Measurements from ENCODE around the gene CARD16.

The CARD16 gene

DNA sequence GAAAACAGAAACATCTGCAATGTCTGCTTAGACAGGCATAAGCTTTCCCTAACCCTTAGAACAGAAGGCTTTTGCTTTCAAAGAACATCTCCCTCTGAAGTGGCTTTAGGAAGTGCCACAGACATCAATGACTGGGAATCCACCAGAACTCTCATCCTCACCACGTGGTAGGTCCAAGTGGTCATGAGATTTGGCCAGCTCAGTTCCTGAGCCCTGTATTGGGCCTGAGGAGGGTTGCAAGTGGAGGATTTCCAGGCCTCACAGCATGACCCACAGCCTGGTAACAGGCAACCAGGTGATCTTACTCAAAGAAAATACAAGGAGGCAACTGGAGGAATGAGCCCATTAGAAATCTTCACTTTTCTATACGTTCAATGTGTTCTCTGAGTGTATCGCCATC, 11.8 kb downstream of the CARD16 start:
- Mint-ChIP-seq H3K4me1 (peaks cover 45% of the 10 kb centered on the region), H3K36me3 (ENCODE audit: low read depth) (peaks cover 34% of the 10 kb centered on the region), H3K27ac (peak overlapping the region; percentile 94), H3K27me3 (no peaks in the 10 kb centered on the region), H3K9me3 (peaks cover 4% of the 10 kb centered on the region), H3K4me3 (peak overlapping the region; percentile 87)
- DNase-seq, result no peak
- ATAC-seq, result peak; percentile 34

DNA sequence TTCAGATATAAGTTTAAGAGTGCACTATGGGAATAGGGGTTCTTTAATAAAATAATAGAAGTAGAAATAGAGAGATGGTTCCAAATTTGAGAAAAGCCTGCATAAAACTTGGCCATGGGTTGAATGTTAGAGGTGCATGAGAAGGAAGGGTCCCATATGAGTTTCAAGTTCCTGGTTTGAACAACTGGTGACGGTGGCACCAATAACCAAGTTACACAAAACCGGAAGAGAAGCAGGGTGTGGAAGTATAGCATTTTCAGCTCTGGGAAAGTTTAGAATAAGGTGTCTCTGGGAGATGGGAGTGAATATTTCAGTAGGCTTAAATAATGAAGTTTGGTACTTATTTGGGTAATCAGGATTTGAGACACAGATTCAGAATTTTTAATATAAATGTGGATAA, 12.6 kb downstream of the CARD16 start:
- DNase-seq (no peak), ATAC-seq (no peak)
- H3K4me1 Mint-ChIP-seq, result peaks cover 46% of the 10 kb centered on the region
- peak overlapping the region; percentile 37 for H3K27ac Mint-ChIP-seq
- no peaks in the 10 kb centered on the region for H3K27me3 Mint-ChIP-seq
- H3K9me3 Mint-ChIP-seq, result no peaks in the 10 kb centered on the region
- H3K36me3 Mint-ChIP-seq (ENCODE audit: low read depth), result peaks cover 35% of the 10 kb centered on the region
- peak overlapping the region; percentile 87 for H3K4me3 Mint-ChIP-seq

DNA sequence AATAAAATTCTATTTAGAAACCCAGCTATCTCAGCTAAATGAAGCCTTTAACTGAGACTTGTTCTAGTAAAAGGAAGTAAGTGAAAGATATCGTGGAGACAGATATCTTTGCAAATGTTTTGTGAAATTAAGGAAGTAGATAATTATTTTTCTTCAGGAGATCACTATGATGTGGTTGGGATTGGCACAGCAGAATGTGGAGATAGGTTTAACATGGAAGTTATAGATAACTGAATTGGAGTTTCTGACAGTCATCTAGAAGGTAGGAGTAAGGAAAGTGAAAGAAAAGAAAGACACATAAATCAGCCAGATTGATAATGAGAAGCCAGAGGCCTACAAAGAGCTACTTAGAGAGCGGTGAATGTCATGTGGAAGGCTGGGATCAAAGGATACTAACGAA, 17.5 kb downstream of the CARD16 start:
- DNase-seq (no peak), ATAC-seq (no peak)
- no peaks in the 10 kb centered on the region for H3K27me3 Mint-ChIP-seq
- H3K27ac Mint-ChIP-seq, result peak overlapping the region; percentile 70
- H3K4me1 Mint-ChIP-seq, result peaks cover 22% of the 10 kb centered on the region
- H3K9me3 Mint-ChIP-seq, result no peaks in the 10 kb centered on the region
- H3K36me3 Mint-ChIP-seq (ENCODE audit: low read depth), result peaks cover 43% of the 10 kb centered on the region
- peak overlapping the region; percentile 30 for H3K4me3 Mint-ChIP-seq

DNA sequence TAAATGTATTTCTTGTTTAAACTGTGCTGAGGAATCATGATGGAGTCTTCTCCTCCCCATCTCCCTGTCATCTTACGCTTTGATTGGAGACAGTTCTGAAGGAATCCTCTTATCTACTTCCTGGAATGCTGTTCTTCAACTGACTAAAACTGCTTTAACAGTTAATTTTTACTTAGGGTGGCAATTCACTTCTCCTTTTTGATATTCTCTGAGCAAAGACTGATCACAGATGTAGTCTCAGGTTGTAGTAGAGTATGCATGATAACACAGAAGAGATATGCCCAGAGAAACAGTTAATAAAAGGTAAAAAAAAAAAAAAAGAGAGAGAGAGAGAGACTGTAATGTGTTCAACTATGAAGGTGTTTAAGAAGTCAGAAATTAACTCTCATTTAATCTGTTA, 20.7 kb downstream of the CARD16 start:
- Mint-ChIP-seq H3K9me3 (no peaks in the 10 kb centered on the region), H3K4me1 (peaks cover 17% of the 10 kb centered on the region), H3K27me3 (no peaks in the 10 kb centered on the region), H3K27ac (no peak overlapping the region), H3K4me3 (no peak overlapping the region), H3K36me3 (ENCODE audit: low read depth) (peaks cover 25% of the 10 kb centered on the region)
- ATAC-seq (no peak), DNase-seq (no peak)

DNA sequence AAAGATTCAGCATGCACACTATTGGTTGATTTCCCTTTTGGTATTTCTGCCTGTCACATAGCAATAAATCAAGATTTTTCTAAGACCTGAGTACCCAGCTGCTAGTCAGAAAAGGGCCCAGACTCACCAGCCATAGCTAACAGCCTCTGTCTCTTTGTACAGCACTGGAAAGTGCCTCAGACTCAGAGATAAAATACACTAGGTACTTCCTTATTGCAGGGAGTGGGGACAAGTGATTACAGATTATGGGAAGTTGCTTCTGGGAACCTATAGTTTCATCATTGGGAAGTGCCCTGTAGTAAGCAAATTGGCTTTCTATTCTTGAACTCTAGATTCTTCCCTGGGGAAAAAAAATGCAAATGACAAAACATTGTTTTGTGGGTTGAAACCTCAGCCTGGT, 22.1 kb downstream of the CARD16 start, which contains the start of gene CASP5:
TSS of gene CASP5 (minus strand) at position 166 of the 400 bp plus-strand sequence. CDS start at position 134, 32 bp downstream.
- ATAC-seq, result no peak
- H3K4me1 Mint-ChIP-seq, result peaks cover 16% of the 10 kb centered on the region
- DNase-seq, result no peak
- H3K27ac Mint-ChIP-seq, result no peak within 1 kb of the TSS
- no peaks in the 10 kb centered on the region for H3K9me3 Mint-ChIP-seq
- H3K36me3 Mint-ChIP-seq (ENCODE audit: low read depth), result peaks cover 14% of the 10 kb centered on the region
- H3K27me3 Mint-ChIP-seq, result no peaks in the 10 kb centered on the region
- H3K4me3 Mint-ChIP-seq, result no peak within 1 kb of the TSS

DNA sequence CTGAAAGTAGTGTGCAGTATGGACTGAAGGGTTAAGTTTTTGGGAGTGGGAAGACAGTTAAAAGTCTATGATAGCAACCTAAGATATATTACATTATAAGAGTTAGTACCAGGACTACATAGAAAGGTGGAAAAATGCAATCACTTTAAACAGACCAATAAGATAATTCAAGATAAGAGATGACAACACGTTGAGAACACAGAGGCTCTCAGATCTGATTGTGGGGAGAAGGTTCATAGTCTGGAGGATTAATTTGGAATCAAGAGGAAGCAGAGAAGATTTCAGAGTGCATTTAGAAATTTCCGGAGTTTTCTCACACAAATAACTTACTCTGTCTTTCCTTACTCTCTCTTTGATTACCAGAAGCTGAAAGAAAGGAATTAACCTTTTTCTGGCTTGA, 22.6 kb downstream of the CARD16 start:
- ATAC-seq (no peak), DNase-seq (no peak)
- H3K27ac Mint-ChIP-seq, result no peak overlapping the region
- H3K4me3 Mint-ChIP-seq, result no peak overlapping the region
- H3K27me3 Mint-ChIP-seq, result no peaks in the 10 kb centered on the region
- H3K4me1 Mint-ChIP-seq, result peaks cover 12% of the 10 kb centered on the region
- H3K9me3 Mint-ChIP-seq, result no peaks in the 10 kb centered on the region
- H3K36me3 Mint-ChIP-seq (ENCODE audit: low read depth), result peaks cover 10% of the 10 kb centered on the region

DNA sequence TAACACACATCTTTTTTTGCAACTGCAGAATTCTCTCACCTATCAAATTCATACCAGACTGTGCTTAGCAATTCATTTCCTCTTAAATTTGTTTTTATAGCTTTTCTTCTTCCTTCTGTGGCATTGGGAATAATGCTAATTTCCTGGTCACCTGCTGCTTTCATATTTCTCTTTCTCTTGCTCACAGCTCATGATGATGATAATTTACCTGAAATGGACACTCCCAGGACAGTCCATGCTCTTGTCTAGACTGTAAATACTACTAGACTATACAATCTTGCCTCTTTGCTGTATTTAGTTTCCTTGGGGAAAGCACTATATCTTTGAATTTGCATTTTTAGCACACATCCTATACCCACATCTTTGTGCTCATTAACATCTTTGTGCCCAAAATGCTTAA, 37.7 kb downstream of the CARD16 start:
- H3K36me3 Mint-ChIP-seq (ENCODE audit: low read depth), result no peaks in the 10 kb centered on the region
- no peaks in the 10 kb centered on the region for H3K9me3 Mint-ChIP-seq
- no peaks in the 10 kb centered on the region for H3K27me3 Mint-ChIP-seq
- H3K27ac Mint-ChIP-seq, result no peak overlapping the region
- H3K4me1 Mint-ChIP-seq, result no peaks in the 10 kb centered on the region
- no peak for ATAC-seq
- no peak for DNase-seq
- H3K4me3 Mint-ChIP-seq, result no peak overlapping the region

DNA sequence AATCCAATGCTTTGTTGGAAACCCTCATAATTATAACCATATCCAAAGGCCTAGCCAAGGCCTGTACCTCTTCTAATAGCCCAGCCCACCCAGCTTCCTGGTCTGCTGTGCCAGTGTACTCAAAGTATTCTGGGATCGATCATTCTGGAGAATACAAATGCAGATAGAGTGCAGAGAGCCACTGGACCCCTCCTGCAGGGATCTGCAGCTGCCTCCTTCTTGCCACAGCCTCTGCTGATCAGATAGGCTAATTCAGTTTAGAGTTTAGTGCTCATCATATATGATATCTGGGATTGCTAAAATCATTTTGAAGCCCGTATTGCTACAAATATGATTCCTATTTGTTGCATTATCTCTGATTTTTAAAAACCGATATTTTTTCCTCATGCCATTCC, 39.7 kb downstream of the CARD16 start:
- Mint-ChIP-seq H3K4me1 (peaks cover 6% of the 10 kb centered on the region), H3K9me3 (no peaks in the 10 kb centered on the region), H3K27me3 (no peaks in the 10 kb centered on the region), H3K27ac (no peak overlapping the region), H3K4me3 (no peak overlapping the region), H3K36me3 (ENCODE audit: low read depth) (no peaks in the 10 kb centered on the region)
- no peak for DNase-seq
- no peak for ATAC-seq

DNA sequence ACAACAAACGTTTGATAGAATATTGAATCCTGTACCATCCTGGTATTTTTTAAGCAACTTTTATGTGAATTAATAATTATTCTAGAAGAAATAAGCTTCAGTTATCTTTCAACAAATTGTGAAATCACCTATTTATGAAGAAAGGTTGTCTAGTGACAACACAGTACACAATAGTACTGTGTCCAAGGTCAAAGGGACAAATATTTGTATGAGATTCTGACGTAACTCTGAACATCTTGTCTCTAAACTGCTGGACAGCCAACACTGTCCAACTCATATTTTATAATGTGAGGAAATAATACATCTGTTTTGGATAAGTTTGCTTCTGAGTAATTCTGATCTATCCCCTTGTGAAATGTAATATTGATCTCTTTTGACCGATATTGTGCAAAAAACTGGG, 41.1 kb downstream of the CARD16 start:
- Mint-ChIP-seq H3K27ac (no peak overlapping the region), H3K36me3 (ENCODE audit: low read depth) (no peaks in the 10 kb centered on the region), H3K4me3 (no peak overlapping the region), H3K4me1 (peaks cover 8% of the 10 kb centered on the region), H3K9me3 (no peaks in the 10 kb centered on the region), H3K27me3 (no peaks in the 10 kb centered on the region)
- ATAC-seq (no peak), DNase-seq (no peak)

DNA sequence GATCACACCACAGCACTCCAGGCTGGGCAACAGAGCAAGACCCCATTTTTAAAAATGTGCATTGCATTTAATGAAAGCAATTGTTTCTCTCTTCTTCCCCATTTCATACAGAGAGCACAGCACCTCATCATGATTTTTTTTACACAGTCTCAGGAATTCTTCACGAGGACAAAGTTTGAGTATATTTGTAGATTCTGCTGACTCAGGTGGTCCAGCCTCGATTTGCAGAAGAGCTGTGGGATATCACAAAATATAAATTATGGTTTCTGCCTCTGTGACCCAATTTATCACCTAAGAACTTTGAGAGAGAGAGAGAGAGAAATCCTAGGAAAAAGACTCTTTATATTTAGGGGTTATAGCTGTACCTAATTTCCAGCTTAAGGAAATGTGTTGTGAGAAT, 42.0 kb downstream of the CARD16 start:
- DNase-seq, result no peak
- Mint-ChIP-seq H3K27ac (no peak overlapping the region), H3K9me3 (no peaks in the 10 kb centered on the region), H3K4me1 (peaks cover 8% of the 10 kb centered on the region), H3K27me3 (no peaks in the 10 kb centered on the region), H3K36me3 (ENCODE audit: low read depth) (no peaks in the 10 kb centered on the region), H3K4me3 (no peak overlapping the region)
- no peak for ATAC-seq

DNA sequence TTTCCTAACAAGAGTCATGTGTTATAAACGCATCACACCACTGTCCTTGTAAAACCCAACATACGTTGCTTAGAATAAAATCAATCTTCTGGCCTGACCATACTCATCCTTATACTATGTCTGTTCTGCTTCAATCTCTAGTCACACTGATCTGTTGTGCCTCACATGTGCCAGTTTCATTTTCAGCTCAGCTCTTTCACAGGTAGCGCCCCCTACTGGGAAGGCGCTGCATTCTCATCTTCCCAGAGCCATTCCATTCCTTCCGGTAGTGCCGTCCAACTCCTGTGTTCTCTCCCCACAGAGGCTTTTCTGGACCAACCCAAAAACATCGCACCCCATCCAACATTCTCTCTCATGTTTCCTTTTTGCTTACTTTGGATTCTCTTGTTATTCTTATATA, 44.3 kb downstream of the CARD16 start:
- Mint-ChIP-seq H3K27me3 (no peaks in the 10 kb centered on the region), H3K36me3 (ENCODE audit: low read depth) (no peaks in the 10 kb centered on the region), H3K4me3 (no peak overlapping the region), H3K27ac (no peak overlapping the region), H3K9me3 (no peaks in the 10 kb centered on the region), H3K4me1 (peaks cover 8% of the 10 kb centered on the region)
- ATAC-seq (peak; percentile 52), DNase-seq (peak; percentile 59)

DNA sequence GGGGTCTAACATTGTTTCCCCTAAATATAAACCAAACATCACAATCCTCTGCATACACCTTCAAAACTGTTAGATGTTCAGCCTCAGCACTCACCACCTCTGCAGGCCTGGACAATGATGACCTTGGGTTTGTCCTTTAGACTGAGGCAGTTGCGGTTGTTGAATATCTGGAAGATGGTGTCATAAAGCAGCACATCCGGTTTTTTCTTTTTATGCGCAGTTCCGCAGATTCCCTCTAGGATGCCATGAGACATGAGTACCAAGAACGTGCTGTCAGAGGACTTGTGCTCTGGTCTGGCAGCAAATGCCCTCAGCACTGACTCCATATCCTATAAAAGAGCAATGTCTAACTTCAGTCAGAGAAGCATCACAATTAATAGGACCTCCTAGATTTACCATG, 45.0 kb downstream of the CARD16 start:
- H3K4me1 Mint-ChIP-seq, result peaks cover 8% of the 10 kb centered on the region
- no peak overlapping the region for H3K27ac Mint-ChIP-seq
- no peaks in the 10 kb centered on the region for H3K36me3 Mint-ChIP-seq (ENCODE audit: low read depth)
- H3K27me3 Mint-ChIP-seq, result no peaks in the 10 kb centered on the region
- ATAC-seq (no peak), DNase-seq (no peak)
- no peaks in the 10 kb centered on the region for H3K9me3 Mint-ChIP-seq
- H3K4me3 Mint-ChIP-seq, result no peak overlapping the region

DNA sequence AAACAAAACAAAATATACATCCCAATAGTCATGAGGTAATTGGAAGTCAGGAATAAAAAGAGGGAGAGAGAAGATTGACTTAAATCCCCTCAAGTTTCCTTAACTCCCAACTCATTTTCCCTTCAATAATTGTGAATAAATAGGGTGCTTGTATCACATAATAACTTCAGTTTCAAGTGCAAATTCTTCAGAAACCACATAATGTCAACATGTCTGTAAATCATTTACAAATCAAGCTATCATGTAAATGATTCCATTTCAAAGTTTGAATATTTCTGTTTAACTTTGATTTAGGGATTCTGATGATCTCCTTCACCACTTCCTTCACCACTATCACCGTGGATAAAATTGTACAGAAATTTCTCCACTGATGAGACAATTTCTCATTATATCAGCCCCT, 45.4 kb downstream of the CARD16 start:
- ATAC-seq (no peak), DNase-seq (no peak)
- Mint-ChIP-seq H3K4me1 (peaks cover 8% of the 10 kb centered on the region), H3K4me3 (no peak overlapping the region), H3K27ac (no peak overlapping the region), H3K27me3 (no peaks in the 10 kb centered on the region), H3K9me3 (no peaks in the 10 kb centered on the region), H3K36me3 (ENCODE audit: low read depth) (no peaks in the 10 kb centered on the region)

DNA sequence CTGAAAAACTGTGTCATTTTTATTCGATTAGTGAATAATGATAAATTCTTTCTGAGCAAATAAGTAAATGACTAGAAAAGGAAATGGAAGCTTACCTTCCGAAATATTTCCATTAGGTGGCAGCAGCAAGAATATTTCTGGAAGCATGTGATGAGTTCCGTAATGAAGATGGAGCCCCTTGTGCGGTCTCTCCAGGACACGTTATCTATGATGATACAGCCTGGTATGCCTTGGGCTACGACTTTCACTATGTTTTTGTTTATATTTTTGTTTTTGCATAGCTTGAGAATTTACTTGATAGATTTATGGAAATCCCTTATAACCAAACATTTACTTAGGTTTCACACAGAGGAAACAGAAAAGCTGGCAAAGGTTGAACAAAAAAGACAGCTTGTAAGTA, 47.8 kb downstream of the CARD16 start:
- Mint-ChIP-seq H3K36me3 (ENCODE audit: low read depth) (no peaks in the 10 kb centered on the region), H3K27me3 (no peaks in the 10 kb centered on the region), H3K27ac (no peak overlapping the region), H3K4me3 (no peak overlapping the region), H3K4me1 (peaks cover 8% of the 10 kb centered on the region), H3K9me3 (no peaks in the 10 kb centered on the region)
- no peak for DNase-seq
- ATAC-seq, result no peak

DNA sequence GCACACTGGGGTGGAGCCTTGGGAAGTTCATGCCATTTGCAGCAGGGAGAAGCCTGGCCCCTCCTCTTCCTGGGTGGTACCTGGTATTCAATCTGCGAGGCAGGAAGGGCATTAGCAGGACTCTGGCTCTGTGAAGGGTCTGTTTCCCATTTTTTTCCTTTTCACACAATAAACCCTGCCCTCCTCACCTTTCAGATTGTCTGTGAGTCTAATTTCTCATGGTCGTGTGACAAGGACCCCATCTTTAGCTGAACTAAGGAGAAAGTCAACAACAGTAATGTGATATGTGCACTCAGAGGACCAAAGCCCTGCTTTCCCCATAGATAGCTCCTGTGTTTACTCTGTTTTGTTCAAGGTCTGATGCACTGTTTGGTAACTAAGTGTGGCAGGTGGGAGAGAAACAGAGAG, 50.1 kb downstream of the CARD16 start:
- Mint-ChIP-seq H3K4me1 (no peaks in the 10 kb centered on the region), H3K9me3 (no peaks in the 10 kb centered on the region), H3K27me3 (no peaks in the 10 kb centered on the region), H3K27ac (no peak overlapping the region), H3K36me3 (ENCODE audit: low read depth) (no peaks in the 10 kb centered on the region), H3K4me3 (no peak overlapping the region)
- no peak for DNase-seq
- ATAC-seq, result no peak

DNA sequence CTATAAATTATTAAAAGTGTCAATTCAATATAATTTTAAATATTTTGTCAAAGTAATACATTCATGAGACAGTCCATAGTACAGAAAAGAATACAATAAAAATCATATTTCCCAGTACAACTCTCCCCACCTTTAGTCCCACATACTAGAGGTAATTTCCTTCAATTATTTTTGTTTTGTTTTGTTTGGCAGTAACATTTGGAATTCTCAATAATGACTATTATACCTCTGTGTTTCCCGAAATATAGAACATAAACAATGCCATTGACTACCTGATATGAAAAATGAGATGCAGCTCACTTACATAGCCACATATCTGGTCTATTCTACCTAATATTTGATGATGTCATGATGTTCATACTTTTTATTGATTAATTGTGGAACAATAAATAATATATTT, 52.4 kb downstream of the CARD16 start:
- DNase-seq, result no peak
- no peak overlapping the region for H3K4me3 Mint-ChIP-seq
- H3K4me1 Mint-ChIP-seq, result no peaks in the 10 kb centered on the region
- peaks cover 7% of the 10 kb centered on the region for H3K9me3 Mint-ChIP-seq
- no peaks in the 10 kb centered on the region for H3K36me3 Mint-ChIP-seq (ENCODE audit: low read depth)
- H3K27ac Mint-ChIP-seq, result no peak overlapping the region
- no peak for ATAC-seq
- no peaks in the 10 kb centered on the region for H3K27me3 Mint-ChIP-seq

All from activated naive CD8-positive, alpha-beta T cell treated with anti-CD3 and anti-CD28 coated beads, Interleukin-2, amount 50 U/mL, for 24 hours (primary cell).